Lower lobe of right lung (tissue), 2 donors: ENCODE measurements around the gene ARID1B. TPM values are rescaled to one million over a fixed set of nuclear protein-coding genes. Genes with fewer than 3 reads are reported as not detected.
A peak's percentile ranks its signal among the peaks of the same experiment; 100 is the strongest.

Source experiments
- ATAC-seq, 2 donors: fragments of 200-7000 bp; cut with Tn5 transposase; one replicate each; pipeline ENCODE4 v1.9.1; 2020 to 2022; ENCODE audit warnings: mild to moderate bottlenecking in 2 of 2, moderate library complexity in 2 of 2
- DNase-seq: peaks from one replicate; pipeline ENCODE4 v3.0.0-alpha.2; 2020
- H3K27ac ChIP-seq: fragments of 200-600 bp; one replicate; pipeline ENCODE4 v1.8.0; 2022
- H3K27me3 ChIP-seq: fragments of 200-600 bp; one replicate; pipeline ENCODE4 v1.8.0; 2022; ENCODE audit warnings: low read depth
- H3K36me3 ChIP-seq: fragments of 200-600 bp; one replicate; pipeline ENCODE4 v1.8.0; 2022; ENCODE audit warnings: mild to moderate bottlenecking
- H3K4me1 ChIP-seq: fragments of 200-600 bp; one replicate; pipeline ENCODE4 v1.8.0; 2022
- H3K4me3 ChIP-seq: fragments of 200-600 bp; one replicate; pipeline ENCODE4 v1.8.0; 2022; ENCODE audit warnings: mild to moderate bottlenecking
- H3K9me3 ChIP-seq: fragments of 200-600 bp; one replicate; pipeline ENCODE4 v1.8.0; 2022
- intact Hi-C: fragments of 100-400 bp; cut with DNase I; formaldehyde crosslinking; loops from one replicate; pipeline ENCODE4 v1.11.0; 2022
- total RNA-seq: library from RNA; stranded (reverse); fragmentation: NEBNext Ultra II Directional; extraction: Animal tissue kit (Norgen Biotek cat#: 25700); gene quantifications from one replicate; pipeline ENCODE4 v1.2.1, GENCODE V29; 2021
- TF ChIP-seq, protein P1 (sequence below): fragments of 200-600 bp; IDR thresholded peaks from one replicate; pipeline ENCODE4 v1.8.0; 2022; ENCODE audit warnings: antibody characterized with exemption, mild to moderate bottlenecking
- donor health status: DM: no; HTN: yes; CAD: no; lungs with severe emphysema.

ARID1B gene
- total RNA-seq, 1 donor from 2014 or later, result 95.5 TPM

DNA sequence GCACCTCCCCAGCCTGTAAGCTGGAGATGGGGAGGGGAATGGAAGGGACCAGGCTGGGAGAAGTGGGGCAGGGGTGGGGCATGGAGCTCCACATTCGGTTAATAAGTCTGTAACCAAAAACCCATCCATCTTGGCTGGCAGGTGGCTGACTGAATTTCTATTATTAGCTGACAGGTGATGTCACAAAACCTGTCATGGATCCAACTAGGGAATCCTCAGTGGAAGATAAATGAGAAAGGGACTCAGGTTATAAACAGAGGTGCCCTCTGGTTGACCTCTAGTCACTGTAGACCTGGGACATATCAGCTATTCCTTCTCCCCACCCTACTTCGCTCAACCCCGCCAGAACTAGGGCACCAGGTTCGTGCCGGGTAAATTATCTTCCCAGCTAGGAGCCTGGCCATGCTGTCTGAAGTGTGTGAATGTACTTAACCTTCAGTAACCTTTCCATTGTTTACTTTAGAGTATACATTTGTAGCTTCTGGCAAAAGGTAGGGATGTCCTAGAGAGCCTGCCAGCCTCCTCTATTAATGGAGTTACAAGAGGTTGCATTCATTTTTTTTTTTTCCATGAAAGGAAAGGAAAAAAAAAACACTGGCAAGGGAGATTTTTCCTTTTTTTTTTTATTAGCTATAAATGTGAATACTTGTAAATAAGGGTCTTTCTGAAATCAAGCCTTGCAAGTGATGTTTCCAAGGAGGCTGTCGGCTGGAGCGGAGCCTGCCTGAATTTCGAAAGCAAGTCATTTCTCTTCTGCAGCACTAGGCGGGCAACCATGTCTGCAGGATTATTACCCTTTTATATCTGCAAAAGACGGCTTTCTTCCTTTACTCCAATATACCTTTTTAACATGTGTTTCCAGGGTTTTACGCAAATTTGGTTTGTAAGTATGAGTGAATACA is 410.3 kb downstream of the ARID1B start:
- Histone ChIP-seq H3K4me3 (no peak overlapping the region), H3K4me1 (peaks cover 15% of the 10 kb centered on the region), H3K36me3 (peaks cover 92% of the 10 kb centered on the region), H3K27ac (no peak overlapping the region), H3K27me3 (no peaks in the 10 kb centered on the region), H3K9me3 (no peaks in the 10 kb centered on the region)
- intact Hi-C loops, result no loop called here
- no peak for DNase-seq
- ATAC-seq, result peak; percentile 45 to 62
- TF ChIP-seq, protein P1, sequence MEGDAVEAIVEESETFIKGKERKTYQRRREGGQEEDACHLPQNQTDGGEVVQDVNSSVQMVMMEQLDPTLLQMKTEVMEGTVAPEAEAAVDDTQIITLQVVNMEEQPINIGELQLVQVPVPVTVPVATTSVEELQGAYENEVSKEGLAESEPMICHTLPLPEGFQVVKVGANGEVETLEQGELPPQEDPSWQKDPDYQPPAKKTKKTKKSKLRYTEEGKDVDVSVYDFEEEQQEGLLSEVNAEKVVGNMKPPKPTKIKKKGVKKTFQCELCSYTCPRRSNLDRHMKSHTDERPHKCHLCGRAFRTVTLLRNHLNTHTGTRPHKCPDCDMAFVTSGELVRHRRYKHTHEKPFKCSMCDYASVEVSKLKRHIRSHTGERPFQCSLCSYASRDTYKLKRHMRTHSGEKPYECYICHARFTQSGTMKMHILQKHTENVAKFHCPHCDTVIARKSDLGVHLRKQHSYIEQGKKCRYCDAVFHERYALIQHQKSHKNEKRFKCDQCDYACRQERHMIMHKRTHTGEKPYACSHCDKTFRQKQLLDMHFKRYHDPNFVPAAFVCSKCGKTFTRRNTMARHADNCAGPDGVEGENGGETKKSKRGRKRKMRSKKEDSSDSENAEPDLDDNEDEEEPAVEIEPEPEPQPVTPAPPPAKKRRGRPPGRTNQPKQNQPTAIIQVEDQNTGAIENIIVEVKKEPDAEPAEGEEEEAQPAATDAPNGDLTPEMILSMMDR, result no peak

DNA sequence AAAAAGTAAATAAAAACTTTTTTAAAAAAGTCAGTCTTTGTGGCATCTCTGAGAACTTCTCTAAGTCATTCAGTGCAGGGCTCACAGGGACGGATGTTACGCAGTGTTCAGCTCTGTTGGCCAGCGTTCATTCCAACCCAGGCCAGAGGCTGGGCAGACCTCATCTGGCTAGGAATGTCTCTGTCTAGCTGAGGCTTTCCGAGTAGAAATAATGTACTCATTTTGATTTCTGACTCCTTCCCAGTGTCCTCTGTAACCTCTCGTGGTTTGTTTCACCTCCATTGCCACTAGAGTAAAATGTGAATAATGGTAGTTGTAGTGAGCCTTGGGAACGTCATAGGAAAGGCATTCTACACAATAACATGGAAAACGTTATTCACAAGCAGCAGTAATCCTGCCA is 411.0 kb downstream of the ARID1B start:
- no peak overlapping the region for H3K27ac ChIP-seq
- ATAC-seq (no peak), DNase-seq (no peak)
- no peaks in the 10 kb centered on the region for H3K27me3 ChIP-seq
- TF ChIP-seq, protein P1, result no peak
- H3K4me3 ChIP-seq, result no peak overlapping the region
- peaks cover 89% of the 10 kb centered on the region for H3K36me3 ChIP-seq
- no peaks in the 10 kb centered on the region for H3K9me3 ChIP-seq
- H3K4me1 ChIP-seq, result peaks cover 15% of the 10 kb centered on the region
- intact Hi-C loops, result no loop called here

DNA sequence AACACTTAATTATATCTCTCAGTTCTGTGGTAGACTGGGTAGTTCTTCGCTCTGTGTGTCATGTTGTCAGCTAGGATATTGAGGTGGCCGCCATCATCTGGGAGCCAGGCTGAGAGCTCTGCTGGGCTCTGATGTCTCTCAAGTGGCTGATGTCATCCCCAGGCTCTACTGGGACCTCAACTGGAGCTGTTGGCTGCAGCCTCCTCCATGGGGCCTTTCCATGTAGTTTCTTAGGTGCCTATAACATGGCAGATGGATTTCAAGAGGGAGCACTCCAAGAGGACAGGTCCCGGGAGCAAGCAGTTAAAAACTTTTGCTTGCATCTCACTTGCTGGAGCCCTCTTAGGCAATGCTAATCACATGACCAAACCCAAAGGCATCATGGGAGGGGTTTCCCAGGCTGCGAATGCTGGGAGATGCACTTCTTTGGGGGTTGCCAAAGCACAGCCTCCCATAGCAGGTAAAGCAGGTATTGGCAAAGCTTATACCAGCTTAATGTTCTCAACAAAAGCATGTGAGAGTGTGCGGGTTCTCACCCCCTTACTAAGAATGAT is 416.3 kb downstream of the ARID1B start:
- H3K27ac ChIP-seq, result no peak overlapping the region
- no peak for ATAC-seq

DNA sequence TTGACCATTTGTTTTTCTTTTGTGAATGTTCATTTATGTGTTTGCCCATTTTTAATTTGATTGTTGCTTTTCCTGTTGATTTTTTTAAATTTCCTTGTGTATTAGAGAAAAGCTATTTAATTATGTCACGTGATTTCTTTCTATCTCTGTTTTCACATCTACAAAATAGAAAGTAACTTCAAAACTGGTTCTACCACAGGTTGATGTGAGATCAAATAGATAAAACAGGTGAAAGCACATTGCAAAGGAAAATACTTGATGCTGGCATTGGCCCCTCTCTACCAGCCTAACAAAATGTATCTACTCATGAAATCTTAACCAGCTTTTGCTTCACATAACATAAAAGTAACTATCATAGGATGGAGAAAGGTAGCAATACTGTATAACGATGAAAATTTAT is 416.9 kb downstream of the ARID1B start:
- Histone ChIP-seq H3K27ac (no peak overlapping the region), H3K4me1 (peaks cover 13% of the 10 kb centered on the region), H3K9me3 (no peaks in the 10 kb centered on the region), H3K27me3 (no peaks in the 10 kb centered on the region), H3K4me3 (no peak overlapping the region), H3K36me3 (peaks cover 87% of the 10 kb centered on the region)
- ATAC-seq (no peak), DNase-seq (no peak)
- intact Hi-C loops, result no loop called here
- TF ChIP-seq, protein P1, result no peak

More for the DNA sequence above, 416.3 kb downstream of the ARID1B start:
- TF ChIP-seq, protein P1, result no peak
- intact Hi-C loops, result no loop called here
- Histone ChIP-seq H3K4me1 (peaks cover 7% of the 10 kb centered on the region), H3K4me3 (no peak overlapping the region), H3K9me3 (no peaks in the 10 kb centered on the region), H3K36me3 (peaks cover 89% of the 10 kb centered on the region), H3K27me3 (no peaks in the 10 kb centered on the region)
- DNase-seq, result no peak

DNA sequence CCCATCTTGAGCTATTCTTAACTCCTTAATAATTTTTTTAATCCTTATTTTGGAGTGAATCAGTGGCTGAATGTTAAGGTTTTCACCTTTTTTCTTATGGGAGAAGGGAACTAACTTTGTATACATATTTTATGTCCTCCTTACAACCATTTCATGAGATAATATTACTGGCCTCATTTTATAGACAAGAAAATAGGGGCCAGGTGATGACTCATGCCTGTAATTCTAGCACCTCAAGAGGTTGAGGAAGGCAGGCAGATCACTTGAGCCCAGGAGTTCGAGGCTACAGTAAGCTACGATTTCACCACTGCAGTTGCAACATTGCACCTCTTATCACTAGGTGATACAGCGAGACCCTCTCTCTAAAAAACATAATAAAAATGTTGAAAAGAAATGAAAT is 417.5 kb downstream of the ARID1B start:
- Histone ChIP-seq H3K27ac (no peak overlapping the region), H3K36me3 (peaks cover 87% of the 10 kb centered on the region), H3K4me1 (peaks cover 16% of the 10 kb centered on the region), H3K9me3 (no peaks in the 10 kb centered on the region), H3K27me3 (no peaks in the 10 kb centered on the region), H3K4me3 (no peak overlapping the region)
- TF ChIP-seq, protein P1, result no peak
- ATAC-seq (no peak), DNase-seq (no peak)
- intact Hi-C loops, result no loop called here
